Lower leg skin (tissue), 3 donors: ENCODE results near the gene EXTL1.

ENCODE experiments used
- POLR2A ChIP-seq, 2 donors: fragments of 450-650 bp; IDR thresholded peaks; one replicate each; pipeline ENCODE4 v1.6.1; 2016 to 2017; ENCODE audit warnings: antibody characterized with exemption in 2 of 2, mild to moderate bottlenecking in 1 of 2, moderate library complexity in 1 of 2
- TF ChIP-seq, protein P1 (sequence below), 3 donors: fragments of 450-650 bp; IDR thresholded peaks; one replicate each; pipeline ENCODE4 v1.5.1; 2016; ENCODE audit warnings: antibody characterized with exemption in 3 of 3, mild to moderate bottlenecking in 3 of 3, moderate library complexity in 2 of 3

DNA sequence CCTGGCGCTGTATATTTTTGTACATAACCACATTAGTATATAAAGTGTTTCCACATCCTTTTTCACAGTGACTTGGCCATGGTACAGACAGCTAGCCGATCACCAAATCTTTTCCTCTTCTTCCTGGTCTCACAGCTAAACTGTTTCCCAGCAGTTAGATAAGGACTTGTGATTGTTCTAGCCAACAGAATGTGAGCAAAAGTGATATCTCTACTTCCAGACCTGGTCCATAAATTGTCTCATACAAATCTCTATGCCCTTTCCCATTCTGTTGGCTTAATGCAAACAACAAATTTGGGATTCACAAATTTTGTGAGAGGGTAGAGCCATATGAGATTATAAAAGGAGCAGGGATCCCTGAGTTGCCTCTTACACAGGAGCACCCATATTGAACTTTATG is 43.2 kb upstream of the EXTL1 start:
- TF ChIP-seq, protein P1, sequence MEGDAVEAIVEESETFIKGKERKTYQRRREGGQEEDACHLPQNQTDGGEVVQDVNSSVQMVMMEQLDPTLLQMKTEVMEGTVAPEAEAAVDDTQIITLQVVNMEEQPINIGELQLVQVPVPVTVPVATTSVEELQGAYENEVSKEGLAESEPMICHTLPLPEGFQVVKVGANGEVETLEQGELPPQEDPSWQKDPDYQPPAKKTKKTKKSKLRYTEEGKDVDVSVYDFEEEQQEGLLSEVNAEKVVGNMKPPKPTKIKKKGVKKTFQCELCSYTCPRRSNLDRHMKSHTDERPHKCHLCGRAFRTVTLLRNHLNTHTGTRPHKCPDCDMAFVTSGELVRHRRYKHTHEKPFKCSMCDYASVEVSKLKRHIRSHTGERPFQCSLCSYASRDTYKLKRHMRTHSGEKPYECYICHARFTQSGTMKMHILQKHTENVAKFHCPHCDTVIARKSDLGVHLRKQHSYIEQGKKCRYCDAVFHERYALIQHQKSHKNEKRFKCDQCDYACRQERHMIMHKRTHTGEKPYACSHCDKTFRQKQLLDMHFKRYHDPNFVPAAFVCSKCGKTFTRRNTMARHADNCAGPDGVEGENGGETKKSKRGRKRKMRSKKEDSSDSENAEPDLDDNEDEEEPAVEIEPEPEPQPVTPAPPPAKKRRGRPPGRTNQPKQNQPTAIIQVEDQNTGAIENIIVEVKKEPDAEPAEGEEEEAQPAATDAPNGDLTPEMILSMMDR (IDR thresholded peaks at IDR 0.05): no peak
- no peak for TF ChIP-seq POLR2A (IDR thresholded peaks at IDR 0.05)
